GM23338 (cell line): ENCODE results near the gene ACOT2. TPM values are rescaled to one million over a fixed set of nuclear protein-coding genes. Genes with fewer than 3 reads are reported as not detected.

ENCODE experiments used
- EZH2phosphoT487 ChIP-seq: fragments of 200-600 bp; sonication (generic); IDR thresholded peaks from one replicate; pipeline ENCODE4 v1.8.1; 2018; ENCODE audit warnings: antibody characterized with exemption; ENCODE audit not compliant: unreplicated experiment
- JUNB ChIP-seq: IDR thresholded peaks from one replicate; pipeline ENCODE4 v1.6.1; 2016; ENCODE audit warnings: antibody characterized with exemption; ENCODE audit not compliant: unreplicated experiment
- NANOG ChIP-seq: IDR thresholded peaks from 2 replicates; pipeline ENCODE4 v1.6.1; 2016; ENCODE audit warnings: antibody characterized with exemption, borderline replicate concordance
- POLR2AphosphoS5 ChIP-seq: IDR thresholded peaks from 2 replicates; pipeline ENCODE4 v1.6.1; 2016; ENCODE audit warnings: antibody characterized with exemption, low read depth
- STAT1 ChIP-seq: IDR thresholded peaks from one replicate; pipeline ENCODE4 v1.6.1; 2016; ENCODE audit warnings: antibody characterized with exemption; ENCODE audit not compliant: unreplicated experiment
- ZNF114 ChIP-seq: fragments of 250-450 bp; sonication (Bioruptor Pico); IDR thresholded peaks from 2 replicates; pipeline ENCODE4 v1.5.0; 2020; ENCODE audit warnings: mild to moderate bottlenecking, moderate library complexity
- ZNF331 ChIP-seq: fragments of 250-450 bp; sonication (Bioruptor Pico); IDR thresholded peaks from 2 replicates; pipeline ENCODE4 v1.5.0; 2020; ENCODE audit warnings: low read depth, mild to moderate bottlenecking, moderate library complexity
- polyA plus RNA-seq: library from polyadenylated mRNA; unstranded; fragments of >200 nt; fragmentation: Nextera tagmentation; extraction: Ambion mirVana; gene quantifications from 2 replicates; pipeline ENCODE4 v1.2.1, GENCODE V29; 2016
- total RNA-seq: library from RNA; depleted of rRNA; stranded (reverse); fragments of >200 nt; shearing (Covaris generic); gene quantifications from 2 replicates; pipeline ENCODE4 v1.2.3, GENCODE V29; 2014; rRNA removed
- TF ChIP-seq, protein P1 (sequence below), 2 experiments: fragments of 200-600 bp in 1 of 2; sonication (generic) in 1 of 2; conservative IDR thresholded peaks; 2 replicates each; pipeline versions ENCODE4 v1.5.1 to v1.6.1; 2016 to 2017; ENCODE audit warnings: antibody characterized with exemption in 2 of 2, low read depth in 2 of 2, mild to moderate bottlenecking in 2 of 2, moderate library complexity in 1 of 2
- TF ChIP-seq, protein P2 (sequence below): IDR thresholded peaks from 2 replicates; pipeline ENCODE4 v1.6.1; 2016; ENCODE audit warnings: antibody characterized with exemption
- TF ChIP-seq, protein P3 (sequence below): IDR thresholded peaks from one replicate; pipeline ENCODE4 v1.6.1; 2018; ENCODE audit warnings: antibody characterized with exemption; ENCODE audit not compliant: unreplicated experiment

ACOT2 gene
- total and polyA plus RNA-seq, 2 experiments from 2014 or later: 9.6 to 10.7 TPM

DNA sequence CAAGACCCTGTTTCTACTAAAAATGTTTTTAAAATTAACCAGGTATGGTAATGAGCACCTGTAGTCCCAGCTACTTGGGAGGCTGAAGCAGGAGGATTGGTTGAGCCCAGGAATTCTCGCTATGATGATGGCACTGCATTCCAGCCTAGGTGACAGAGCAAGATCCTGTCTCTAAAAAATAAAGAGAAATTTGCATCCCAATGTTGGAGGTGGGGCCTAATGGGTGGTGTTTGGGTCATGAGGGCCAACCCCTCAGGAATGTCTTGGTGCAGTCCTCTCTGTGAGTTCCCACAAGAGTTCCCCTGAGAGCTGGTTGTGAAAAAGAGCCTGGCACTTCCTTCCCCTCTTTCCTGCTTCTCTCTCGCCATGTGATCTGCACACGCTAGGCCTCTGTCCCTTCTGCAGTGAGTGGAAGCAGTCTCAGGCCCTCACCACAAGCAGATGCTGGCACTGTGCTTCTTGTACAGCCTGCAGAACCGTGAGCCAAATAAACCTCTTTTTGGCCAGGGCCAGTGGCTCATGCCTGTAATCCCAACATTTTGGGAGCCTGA is 54.6 kb downstream of the ACOT2 start (continued):
- TF ChIP-seq, protein P1, sequence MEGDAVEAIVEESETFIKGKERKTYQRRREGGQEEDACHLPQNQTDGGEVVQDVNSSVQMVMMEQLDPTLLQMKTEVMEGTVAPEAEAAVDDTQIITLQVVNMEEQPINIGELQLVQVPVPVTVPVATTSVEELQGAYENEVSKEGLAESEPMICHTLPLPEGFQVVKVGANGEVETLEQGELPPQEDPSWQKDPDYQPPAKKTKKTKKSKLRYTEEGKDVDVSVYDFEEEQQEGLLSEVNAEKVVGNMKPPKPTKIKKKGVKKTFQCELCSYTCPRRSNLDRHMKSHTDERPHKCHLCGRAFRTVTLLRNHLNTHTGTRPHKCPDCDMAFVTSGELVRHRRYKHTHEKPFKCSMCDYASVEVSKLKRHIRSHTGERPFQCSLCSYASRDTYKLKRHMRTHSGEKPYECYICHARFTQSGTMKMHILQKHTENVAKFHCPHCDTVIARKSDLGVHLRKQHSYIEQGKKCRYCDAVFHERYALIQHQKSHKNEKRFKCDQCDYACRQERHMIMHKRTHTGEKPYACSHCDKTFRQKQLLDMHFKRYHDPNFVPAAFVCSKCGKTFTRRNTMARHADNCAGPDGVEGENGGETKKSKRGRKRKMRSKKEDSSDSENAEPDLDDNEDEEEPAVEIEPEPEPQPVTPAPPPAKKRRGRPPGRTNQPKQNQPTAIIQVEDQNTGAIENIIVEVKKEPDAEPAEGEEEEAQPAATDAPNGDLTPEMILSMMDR (conservative IDR thresholded peaks at IDR 0.05; ENCODE audit: low read depth in 2 of 2): no peak
- TF ChIP-seq POLR2AphosphoS5: no peak
- TF ChIP-seq STAT1: no peak
- no peak for TF ChIP-seq ZNF331 (CRISPR knock-in tag)
- TF ChIP-seq NANOG: no peak
- TF ChIP-seq EZH2phosphoT487: no peak
- TF ChIP-seq, protein P2, sequence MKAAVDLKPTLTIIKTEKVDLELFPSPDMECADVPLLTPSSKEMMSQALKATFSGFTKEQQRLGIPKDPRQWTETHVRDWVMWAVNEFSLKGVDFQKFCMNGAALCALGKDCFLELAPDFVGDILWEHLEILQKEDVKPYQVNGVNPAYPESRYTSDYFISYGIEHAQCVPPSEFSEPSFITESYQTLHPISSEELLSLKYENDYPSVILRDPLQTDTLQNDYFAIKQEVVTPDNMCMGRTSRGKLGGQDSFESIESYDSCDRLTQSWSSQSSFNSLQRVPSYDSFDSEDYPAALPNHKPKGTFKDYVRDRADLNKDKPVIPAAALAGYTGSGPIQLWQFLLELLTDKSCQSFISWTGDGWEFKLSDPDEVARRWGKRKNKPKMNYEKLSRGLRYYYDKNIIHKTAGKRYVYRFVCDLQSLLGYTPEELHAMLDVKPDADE: no peak
- TF ChIP-seq, protein P3, sequence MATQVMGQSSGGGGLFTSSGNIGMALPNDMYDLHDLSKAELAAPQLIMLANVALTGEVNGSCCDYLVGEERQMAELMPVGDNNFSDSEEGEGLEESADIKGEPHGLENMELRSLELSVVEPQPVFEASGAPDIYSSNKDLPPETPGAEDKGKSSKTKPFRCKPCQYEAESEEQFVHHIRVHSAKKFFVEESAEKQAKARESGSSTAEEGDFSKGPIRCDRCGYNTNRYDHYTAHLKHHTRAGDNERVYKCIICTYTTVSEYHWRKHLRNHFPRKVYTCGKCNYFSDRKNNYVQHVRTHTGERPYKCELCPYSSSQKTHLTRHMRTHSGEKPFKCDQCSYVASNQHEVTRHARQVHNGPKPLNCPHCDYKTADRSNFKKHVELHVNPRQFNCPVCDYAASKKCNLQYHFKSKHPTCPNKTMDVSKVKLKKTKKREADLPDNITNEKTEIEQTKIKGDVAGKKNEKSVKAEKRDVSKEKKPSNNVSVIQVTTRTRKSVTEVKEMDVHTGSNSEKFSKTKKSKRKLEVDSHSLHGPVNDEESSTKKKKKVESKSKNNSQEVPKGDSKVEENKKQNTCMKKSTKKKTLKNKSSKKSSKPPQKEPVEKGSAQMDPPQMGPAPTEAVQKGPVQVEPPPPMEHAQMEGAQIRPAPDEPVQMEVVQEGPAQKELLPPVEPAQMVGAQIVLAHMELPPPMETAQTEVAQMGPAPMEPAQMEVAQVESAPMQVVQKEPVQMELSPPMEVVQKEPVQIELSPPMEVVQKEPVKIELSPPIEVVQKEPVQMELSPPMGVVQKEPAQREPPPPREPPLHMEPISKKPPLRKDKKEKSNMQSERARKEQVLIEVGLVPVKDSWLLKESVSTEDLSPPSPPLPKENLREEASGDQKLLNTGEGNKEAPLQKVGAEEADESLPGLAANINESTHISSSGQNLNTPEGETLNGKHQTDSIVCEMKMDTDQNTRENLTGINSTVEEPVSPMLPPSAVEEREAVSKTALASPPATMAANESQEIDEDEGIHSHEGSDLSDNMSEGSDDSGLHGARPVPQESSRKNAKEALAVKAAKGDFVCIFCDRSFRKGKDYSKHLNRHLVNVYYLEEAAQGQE: no peak
- no peak for TF ChIP-seq ZNF114
- no peak for TF ChIP-seq JUNB

Other genes starting within 250 kb of the ACOT2 start
- 34.3 and 36.7 TPM in 2 replicates for gene NUMB, start 110.7 kb upstream of the ACOT2 start, total RNA-seq
- gene NUMB, start 110.7 kb upstream of the ACOT2 start, polyA plus RNA-seq: 30.2 and 32.1 TPM in 2 replicates
- 54.2 and 57.3 TPM in 2 replicates for gene RIOX1, start 78.3 kb upstream of the ACOT2 start, total RNA-seq
- gene RIOX1, start 78.3 kb upstream of the ACOT2 start, polyA plus RNA-seq: 21.2 and 24.6 TPM in 2 replicates
- gene ACOT1, start 32.1 kb upstream of the ACOT2 start, total RNA-seq: 6.0 and 9.2 TPM in 2 replicates
- gene ACOT1, start 32.1 kb upstream of the ACOT2 start, polyA plus RNA-seq: 3.7 and 5.1 TPM in 2 replicates
- gene HEATR4, start 10.3 kb upstream of the ACOT2 start, total RNA-seq: 0.56 TPM in 1 of 2 replicates, not detected in the other
- 1.6 and 1.7 TPM in 2 replicates for gene HEATR4, start 10.3 kb upstream of the ACOT2 start, polyA plus RNA-seq
- 1.6 and 3.7 TPM in 2 replicates for gene ACOT4, start 22.7 kb downstream of the ACOT2 start, total RNA-seq
- 0.97 and 1.0 TPM in 2 replicates for gene ACOT4, start 22.7 kb downstream of the ACOT2 start, polyA plus RNA-seq
- gene ACOT6, start 43.3 kb downstream of the ACOT2 start, total RNA-seq: 0.83 TPM in 1 of 2 replicates, not detected in the other
- 0.24 and 0.44 TPM in 2 replicates for gene ACOT6, start 43.3 kb downstream of the ACOT2 start, polyA plus RNA-seq
- gene DNAL1, start 75.8 kb downstream of the ACOT2 start, total RNA-seq: 7.6 and 10.6 TPM in 2 replicates
- gene DNAL1, start 75.8 kb downstream of the ACOT2 start, polyA plus RNA-seq: 23.6 and 29.3 TPM in 2 replicates
- gene PNMA1, start 145.2 kb downstream of the ACOT2 start, total RNA-seq: 32.9 and 35.6 TPM in 2 replicates
- gene PNMA1, start 145.2 kb downstream of the ACOT2 start, polyA plus RNA-seq: 18.2 and 19.6 TPM in 2 replicates